ENCODE data around the gene RAD9B. TPM values are rescaled to one million over a fixed set of nuclear protein-coding genes. Genes with fewer than 3 reads are reported as not detected.
"Not testable (repeated sequence)": the region's sequence is repeated elsewhere in the genome, so short reads cannot be mapped to it uniquely, and the experiment has no call there.

Gene RAD9B
- total RNA-seq, 4 donors from 2014 or later: 0.98 to 5.0 (median 2.0) TPM

GRCh38 chr12:110505332-110505731 lies 3.2 kb downstream of the RAD9B start:
- Histone ChIP-seq H3K27me3 (no peaks in the 10 kb centered on the region), H3K9me3 (no peaks in the 10 kb centered on the region), H3K4me1 (peaks cover 13 to 18% (median 15%) of the 10 kb centered on the region in 4 donors), H3K27ac (replicated peaks in 1 of 4) (no peak overlapping the region), H3K36me3 (no peaks in the 10 kb centered on the region), H3K4me3 (no peak overlapping the region)
- intact Hi-C loops (cut with DNase I): no loop called here
- TF ChIP-seq POLR2A (IDR thresholded peaks at IDR 0.05; ENCODE audit: low read depth) (no peak), CTCF (IDR thresholded peaks at IDR 0.05) (no peak), POLR2AphosphoS5 (IDR thresholded peaks at IDR 0.05) (no peak), EP300 (IDR thresholded peaks at IDR 0.05) (no peak)
- 81% methylated on average over 3 of the region's 3 CpGs for WGBS
- DNase-seq (ENCODE audit: extremely low spot score): no peak

- H3K4me3 ChIP-seq: no peak overlapping the region
- no peaks in the 10 kb centered on the region for H3K9me3 ChIP-seq
- no peaks in the 10 kb centered on the region for H3K27me3 ChIP-seq
- intact Hi-C loops (cut with DNase I): no loop called here
- peaks cover 0 to 10% (median 6%) of the 10 kb centered on the region in 4 donors for H3K4me1 ChIP-seq
- 97% methylated on average over 4 of the region's 4 CpGs for WGBS
- DNase-seq (ENCODE audit: extremely low spot score): no peak
- no peaks in the 10 kb centered on the region for H3K36me3 ChIP-seq
- TF ChIP-seq CTCF (IDR thresholded peaks at IDR 0.05) (no peak), POLR2A (IDR thresholded peaks at IDR 0.05; ENCODE audit: low read depth) (no peak), POLR2AphosphoS5 (IDR thresholded peaks at IDR 0.05) (no peak), EP300 (IDR thresholded peaks at IDR 0.05) (no peak)
- no peak overlapping the region for H3K27ac ChIP-seq (replicated peaks in 1 of 4)
Observed at GRCh38 chr12:110508071-110508586, 6.0 kb downstream of the RAD9B start.

GRCh38 chr12:110513842-110514241 lies 11.7 kb downstream of the RAD9B start:
- 81% methylated on average over 6 of the region's 6 CpGs for WGBS
- intact Hi-C loops (cut with DNase I): no loop called here
- no peak overlapping the region for H3K4me3 ChIP-seq
- no peaks in the 10 kb centered on the region for H3K9me3 ChIP-seq
- no peak overlapping the region for H3K27ac ChIP-seq (replicated peaks in 1 of 4)
- no peaks in the 10 kb centered on the region for H3K36me3 ChIP-seq
- no peak for TF ChIP-seq EP300 (IDR thresholded peaks at IDR 0.05)
- TF ChIP-seq POLR2AphosphoS5 (IDR thresholded peaks at IDR 0.05): no peak
- no peak for TF ChIP-seq CTCF (IDR thresholded peaks at IDR 0.05)
- no peak for TF ChIP-seq POLR2A (IDR thresholded peaks at IDR 0.05; ENCODE audit: low read depth)
- H3K27me3 ChIP-seq: no peaks in the 10 kb centered on the region
- H3K4me1 ChIP-seq: peaks cover 0 to 10% (median 6%) of the 10 kb centered on the region in 4 donors
- DNase-seq (ENCODE audit: extremely low spot score): no peak

DNA sequence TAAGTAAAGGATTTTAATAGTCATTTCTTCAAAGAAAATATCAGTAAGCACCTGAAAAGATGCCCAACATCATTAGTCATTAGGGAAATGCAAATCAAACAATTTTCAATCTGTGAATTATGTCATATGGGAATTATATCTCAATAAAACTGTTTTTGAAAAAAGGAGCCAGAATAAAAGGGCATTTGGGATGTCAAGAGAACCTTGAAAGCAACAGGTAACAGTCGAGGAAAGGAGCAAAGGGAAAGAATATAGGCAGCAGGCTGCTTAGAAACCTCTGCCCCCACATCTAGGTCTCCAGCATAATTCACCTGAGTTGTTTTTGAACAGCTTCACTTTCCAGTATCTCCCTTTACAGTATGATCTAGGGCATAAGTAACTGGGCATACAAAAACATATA lies 12.2 kb downstream of the RAD9B start:
- WGBS: 70% methylated on average over 1 of the region's 1 CpG
- intact Hi-C loops (cut with DNase I): no loop called here
- Histone ChIP-seq H3K27me3 (no peaks in the 10 kb centered on the region), H3K27ac (replicated peaks in 1 of 4) (no peak overlapping the region), H3K4me3 (no peak overlapping the region), H3K4me1 (peaks cover 0 to 10% (median 6%) of the 10 kb centered on the region in 4 donors), H3K36me3 (no peaks in the 10 kb centered on the region), H3K9me3 (no peaks in the 10 kb centered on the region)
- TF ChIP-seq CTCF (IDR thresholded peaks at IDR 0.05): no peak
- TF ChIP-seq POLR2A (IDR thresholded peaks at IDR 0.05; ENCODE audit: low read depth): no peak
- TF ChIP-seq POLR2AphosphoS5 (IDR thresholded peaks at IDR 0.05): no peak
- no peak for TF ChIP-seq EP300 (IDR thresholded peaks at IDR 0.05)
- no peak for DNase-seq (ENCODE audit: extremely low spot score)

DNA sequence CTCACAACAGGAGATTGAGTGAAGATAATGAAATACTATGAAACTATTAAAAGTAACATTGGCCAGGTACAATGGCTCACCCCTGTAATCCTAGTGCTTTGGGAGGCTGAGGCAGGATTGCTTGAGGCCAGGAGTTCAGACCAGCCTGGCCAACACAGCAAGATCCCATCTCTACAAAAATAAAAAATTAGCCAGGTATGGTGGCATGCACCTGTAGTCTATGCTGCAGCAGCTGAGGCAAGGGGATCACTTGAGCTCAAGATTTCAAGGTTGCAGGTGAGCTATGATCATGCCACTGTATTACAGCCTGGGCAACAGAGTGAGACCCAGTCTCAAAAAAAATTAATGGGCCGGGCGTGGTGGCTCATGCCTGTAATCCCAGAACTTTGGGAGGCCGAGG lies 14.9 kb downstream of the RAD9B start:
- WGBS: 90% methylated on average over 3 of the region's 3 CpGs
- TF ChIP-seq POLR2A (IDR thresholded peaks at IDR 0.05; ENCODE audit: low read depth) (no peak), POLR2AphosphoS5 (IDR thresholded peaks at IDR 0.05) (no peak), CTCF (IDR thresholded peaks at IDR 0.05) (no peak), EP300 (IDR thresholded peaks at IDR 0.05) (no peak)
- intact Hi-C loops (cut with DNase I): no loop called here
- Histone ChIP-seq H3K27ac (replicated peaks in 1 of 4) (no peak overlapping the region), H3K9me3 (no peaks in the 10 kb centered on the region), H3K36me3 (no peaks in the 10 kb centered on the region), H3K4me1 (peaks cover 0 to 10% (median 6%) of the 10 kb centered on the region in 4 donors), H3K27me3 (no peaks in the 10 kb centered on the region), H3K4me3 (no peak overlapping the region)
- no peak for DNase-seq (ENCODE audit: extremely low spot score)

- H3K4me1 ChIP-seq; H3K36me3 ChIP-seq; intact Hi-C loops (cut with DNase I); DNase-seq (ENCODE audit: extremely low spot score); H3K9me3 ChIP-seq; H3K27ac ChIP-seq (replicated peaks in 1 of 4); H3K4me3 ChIP-seq; H3K27me3 ChIP-seq: not testable (repeated sequence)
- WGBS: 96% methylated on average over 8 of the region's 8 CpGs
Observed at GRCh38 chr12:110518014-110518413, 15.9 kb downstream of the RAD9B start.

DNA sequence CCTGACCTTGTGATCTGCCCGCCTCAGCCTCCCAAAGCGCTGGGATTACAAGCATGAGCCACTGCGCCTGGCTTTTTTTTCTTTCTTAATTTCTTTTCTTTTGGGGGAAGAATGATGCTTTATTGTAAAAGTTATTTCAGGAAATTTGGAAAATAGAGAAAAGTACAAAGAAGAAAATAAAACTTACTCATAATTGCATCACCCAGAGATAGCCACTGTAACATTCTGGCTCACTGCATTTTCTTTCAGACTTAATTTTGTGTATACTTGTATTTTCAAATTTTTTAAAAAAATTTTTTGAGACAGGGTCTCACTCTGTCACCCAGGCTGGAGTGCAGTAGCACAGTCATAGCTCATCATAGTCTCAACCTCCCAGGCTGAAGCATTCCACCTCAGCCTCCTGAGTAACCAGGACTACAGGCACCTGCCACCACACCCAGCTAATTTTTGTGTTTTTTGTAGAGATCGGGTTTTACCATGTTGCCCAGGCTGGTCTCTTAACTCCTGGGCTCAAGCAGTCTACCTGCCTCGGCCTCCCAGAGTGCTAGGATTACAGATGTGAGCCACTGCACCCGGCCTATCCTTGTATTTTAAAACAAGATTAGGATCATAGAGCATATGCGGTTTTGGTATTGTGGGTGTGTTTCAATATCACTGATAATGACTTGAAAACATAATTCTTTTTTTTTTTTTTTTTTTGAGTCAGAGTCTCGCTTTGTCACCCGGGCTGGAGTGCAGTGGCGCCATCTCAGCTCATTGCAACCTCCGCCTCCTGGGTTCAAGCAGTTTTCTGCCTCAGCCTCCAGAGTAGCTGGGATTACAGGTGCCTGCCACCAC lies 19.0 kb downstream of the RAD9B start:
- 80% methylated on average over 11 of the region's 11 CpGs for WGBS
- H3K4me1 ChIP-seq; H3K9me3 ChIP-seq; H3K27ac ChIP-seq (replicated peaks in 1 of 4); H3K4me3 ChIP-seq; intact Hi-C loops (cut with DNase I); H3K27me3 ChIP-seq; H3K36me3 ChIP-seq: not testable (repeated sequence)
- peak; percentile 5 for DNase-seq (ENCODE audit: extremely low spot score)

All from esophagus muscularis mucosa (tissue), 4 donors.